Activated CD8-positive, alpha-beta memory T cell treated with anti-CD3 and anti-CD28 coated beads for 4 hours (primary cell): ENCODE data around the gene HECTD2.
"Not testable (repeated sequence)": the region's sequence is repeated elsewhere in the genome, so short reads cannot be mapped to it uniquely, and the experiment has no call there.

ENCODE experiments used
- DNase-seq, 2 donors: peaks; one replicate each; pipeline ENCODE4 v3.0.0-alpha.2; 2020; ENCODE audit warnings: low read depth in 2 of 2

The HECTD2 gene

DNA sequence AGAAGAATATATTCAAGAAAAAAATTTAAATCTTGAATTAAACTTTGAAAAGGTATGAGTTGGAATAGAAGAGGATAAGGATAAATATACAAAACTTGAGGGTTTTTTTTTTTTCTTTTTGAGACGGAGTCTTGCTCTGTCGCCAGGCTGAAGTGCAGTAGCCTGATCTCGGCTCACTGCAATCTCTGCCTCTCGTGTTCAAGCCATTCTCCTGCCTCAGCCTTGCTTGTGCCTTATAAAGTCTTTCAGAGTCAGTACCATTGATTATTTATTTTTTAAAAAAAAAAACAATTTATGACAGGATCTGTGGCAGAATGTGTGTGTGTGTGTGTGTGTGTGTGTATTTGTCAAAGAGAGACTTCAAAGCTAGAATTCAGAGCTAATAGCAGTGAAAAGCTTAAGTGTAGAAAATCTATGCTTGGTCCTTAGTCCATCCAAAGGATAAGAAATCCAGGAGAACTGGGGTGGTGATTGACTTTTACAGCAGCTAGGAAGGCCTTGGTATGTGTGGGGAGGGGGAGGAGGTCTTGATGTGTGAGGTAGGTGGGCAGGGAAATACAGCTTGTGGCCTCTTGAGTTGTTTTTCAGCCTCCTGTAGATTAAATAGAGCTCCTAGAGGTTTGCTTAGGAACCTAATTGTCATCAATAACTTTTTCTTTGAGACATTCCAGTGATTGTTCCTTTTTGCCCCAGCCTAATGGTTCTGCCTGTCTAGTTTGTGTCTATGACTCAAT lies 2.4 kb downstream of the HECTD2 start:
- no peak for DNase-seq

DNA sequence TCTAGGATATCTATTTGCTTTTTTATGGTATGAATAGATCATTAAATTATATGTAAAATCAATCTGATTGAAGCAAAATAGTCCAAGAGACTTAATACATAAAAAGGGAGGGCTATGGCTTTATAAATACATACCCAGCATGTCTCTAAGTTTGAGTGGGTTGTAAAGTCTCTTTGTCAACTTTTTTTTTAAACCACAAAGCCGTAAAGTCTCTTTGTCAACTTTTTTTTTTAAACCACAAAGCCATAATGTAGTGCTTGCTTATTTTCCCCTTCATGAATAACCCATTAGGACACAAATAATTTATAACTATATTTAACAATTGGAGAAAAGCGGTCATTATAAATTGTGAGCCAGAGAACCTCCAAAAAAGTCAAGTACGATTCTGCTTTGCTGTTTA lies 5.7 kb downstream of the HECTD2 start:
- DNase-seq: no peak

DNA sequence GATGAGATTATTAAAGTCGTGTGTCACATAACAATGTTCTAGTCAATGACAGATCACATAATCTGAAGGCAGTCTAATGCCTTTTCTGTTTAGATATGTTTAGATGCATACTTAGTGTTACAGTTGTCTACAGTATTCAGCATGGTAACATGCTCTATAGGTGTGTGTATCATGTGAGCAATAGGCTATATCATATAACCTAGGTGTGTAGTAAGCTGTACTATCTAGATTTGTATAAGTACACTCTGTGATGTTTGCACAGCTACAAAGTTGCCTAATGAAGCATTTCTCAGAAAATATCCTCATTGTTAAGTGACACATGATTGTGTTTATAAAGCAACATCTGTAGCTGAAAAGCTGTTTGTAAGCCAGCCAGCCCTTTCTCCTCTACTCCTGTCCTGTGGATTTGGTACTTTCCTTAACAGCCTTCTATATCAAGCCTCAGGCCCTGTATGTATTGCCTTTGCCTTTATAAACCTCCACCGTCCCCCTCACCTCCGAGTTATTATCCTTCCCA lies 6.3 kb downstream of the HECTD2 start:
- no peak for DNase-seq

DNA sequence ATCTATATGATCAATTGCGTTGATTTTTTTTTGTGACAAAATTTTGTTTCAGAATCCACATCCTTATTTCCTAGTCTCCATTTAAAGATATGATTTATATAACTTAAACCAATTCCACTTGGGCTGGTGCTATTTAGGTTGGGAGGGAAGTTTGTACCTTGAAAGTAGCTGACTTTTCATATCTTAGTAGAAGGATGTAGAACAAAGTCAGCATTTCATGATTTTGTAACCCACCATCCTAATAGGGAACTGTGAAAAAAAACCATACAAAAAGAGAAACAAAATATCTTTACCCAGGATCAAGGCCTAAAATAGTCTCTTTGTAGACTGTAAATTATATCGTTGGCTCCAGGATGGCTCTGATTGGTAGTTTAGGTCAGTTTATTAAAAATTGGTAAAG lies 8.3 kb downstream of the HECTD2 start:
- DNase-seq: no peak

DNA sequence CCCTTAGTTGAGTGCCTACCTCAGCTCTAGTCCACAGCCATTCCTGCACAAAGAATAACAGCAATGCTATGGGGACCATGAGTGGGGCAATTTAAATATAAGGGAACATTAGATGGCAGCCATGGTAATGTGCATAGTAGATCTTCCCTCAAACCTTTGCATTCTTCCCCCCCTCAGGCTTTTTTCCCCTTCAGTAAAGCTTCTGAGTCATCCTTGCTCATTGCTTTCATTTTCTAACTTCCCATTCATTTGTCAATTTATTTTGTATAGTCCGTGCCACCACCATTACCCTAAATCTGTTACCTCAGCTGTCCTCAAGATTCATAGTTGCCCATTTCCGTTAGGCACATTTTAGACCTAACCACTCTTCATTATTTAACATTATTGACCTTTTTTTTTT lies 10.7 kb downstream of the HECTD2 start:
- no peak for DNase-seq

DNA sequence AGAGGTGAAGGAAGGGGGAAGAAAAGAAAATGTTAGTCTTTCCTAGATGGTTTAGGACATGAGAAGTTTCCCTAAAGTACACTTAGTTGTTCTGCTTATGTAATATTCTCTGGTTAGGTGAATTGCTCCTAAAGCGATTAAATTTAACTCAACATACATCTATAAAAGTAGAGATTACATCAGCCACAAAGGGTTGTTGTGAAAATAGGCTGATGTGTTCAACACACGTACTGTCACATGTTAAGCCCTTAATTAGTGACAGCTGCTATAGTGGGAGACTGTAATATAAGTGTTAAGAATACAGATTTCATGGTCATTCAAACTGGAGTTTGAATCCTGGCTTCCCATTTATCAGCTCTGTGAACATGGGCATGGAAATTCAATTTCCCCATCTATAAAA lies 12.8 kb downstream of the HECTD2 start:
- DNase-seq: no peak

DNA sequence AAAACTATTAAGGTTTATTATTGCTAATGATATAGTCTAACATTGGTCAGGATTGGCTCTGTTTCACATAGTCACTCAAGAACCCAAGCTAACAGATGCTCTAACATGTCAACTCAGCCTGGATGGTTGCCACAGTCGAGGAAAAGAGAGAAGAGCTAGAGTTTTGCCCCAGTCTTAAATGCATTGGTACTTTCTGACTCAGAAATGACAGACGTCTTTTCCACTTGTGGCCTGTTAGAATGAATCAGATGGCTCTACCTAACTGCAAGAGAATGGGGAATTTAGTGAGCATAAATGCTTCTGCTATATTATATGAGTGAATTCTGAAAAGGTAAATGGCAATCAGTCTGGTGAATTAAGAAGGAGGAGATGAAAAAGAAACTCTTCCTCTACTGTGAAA lies 13.9 kb downstream of the HECTD2 start:
- DNase-seq: no peak

DNA sequence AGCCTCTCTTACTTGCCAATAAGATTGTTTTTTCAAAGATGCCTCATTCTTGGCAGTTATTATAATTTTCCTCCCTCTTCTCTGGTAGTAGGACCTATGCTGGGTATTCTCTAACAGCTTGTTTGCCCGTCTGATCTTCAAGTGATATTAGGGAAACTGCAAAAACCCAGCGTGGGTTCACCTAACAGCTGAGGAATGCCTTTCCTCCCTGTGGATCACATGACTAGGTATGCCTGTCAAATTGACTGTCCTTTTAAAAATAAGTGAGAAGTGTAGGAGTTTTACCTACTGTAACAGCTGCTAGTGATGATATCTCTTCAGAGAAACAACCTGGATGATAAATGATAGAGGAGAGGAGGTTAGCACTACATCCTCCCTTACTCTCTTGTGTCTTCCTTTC lies 22.0 kb downstream of the HECTD2 start:
- no peak for DNase-seq

DNA sequence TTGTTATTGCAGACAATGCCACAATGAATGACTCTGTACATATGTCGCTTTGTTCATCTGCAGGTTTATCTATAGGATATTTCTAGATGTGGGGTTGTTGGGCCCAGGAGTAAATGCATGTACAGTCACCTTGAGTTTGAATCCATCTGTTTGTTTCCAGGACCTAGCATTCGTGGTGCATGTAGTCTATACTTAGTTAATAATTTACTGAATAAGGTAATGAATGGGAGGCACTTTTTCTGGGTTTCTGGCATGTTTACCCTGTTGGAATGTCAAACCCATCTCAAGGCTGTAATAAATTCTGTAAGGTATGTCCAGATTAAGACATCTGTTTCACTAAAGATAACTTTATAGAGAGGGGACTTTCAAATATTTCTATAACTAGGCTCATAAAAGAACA lies 23.5 kb downstream of the HECTD2 start:
- DNase-seq: no peak

DNA sequence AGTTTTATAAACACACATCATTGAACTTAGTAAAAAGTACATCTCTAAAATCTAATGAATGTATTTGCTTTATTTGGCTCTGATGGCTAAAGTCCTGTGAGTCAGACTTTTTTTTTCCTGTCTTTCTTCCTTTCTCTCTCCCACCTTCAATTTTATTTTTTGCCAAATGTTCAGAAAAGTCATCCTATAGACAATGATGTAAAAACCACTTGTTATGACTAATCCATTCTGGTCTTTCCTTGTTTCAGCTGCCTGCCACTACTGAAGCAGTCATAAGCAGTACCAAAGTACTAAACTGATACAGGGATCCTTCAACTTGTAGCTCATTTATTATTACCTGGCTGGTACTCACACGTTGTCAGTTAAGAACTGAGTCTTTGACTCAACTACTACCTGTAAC lies 23.9 kb downstream of the HECTD2 start:
- no peak for DNase-seq

DNA sequence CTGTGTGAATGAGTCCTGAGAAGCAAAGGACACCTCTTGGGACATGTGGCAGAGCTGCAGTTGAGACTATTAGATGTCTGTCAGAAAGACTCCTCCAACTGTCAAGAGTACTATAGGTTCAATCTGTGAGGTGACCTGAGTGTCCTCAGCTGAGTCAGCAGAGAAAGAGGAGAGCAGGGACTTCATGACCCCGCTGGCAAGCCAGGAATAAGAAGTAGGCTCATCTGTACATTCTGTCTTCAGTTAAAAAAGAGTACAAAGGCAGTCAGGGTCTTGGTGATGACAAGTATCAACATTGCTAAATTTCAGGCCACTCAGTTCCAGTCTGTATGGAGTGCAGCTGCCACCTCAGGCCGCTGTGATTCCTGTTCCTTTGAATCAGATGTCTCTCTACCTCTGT lies 25.1 kb downstream of the HECTD2 start:
- no peak for DNase-seq

DNA sequence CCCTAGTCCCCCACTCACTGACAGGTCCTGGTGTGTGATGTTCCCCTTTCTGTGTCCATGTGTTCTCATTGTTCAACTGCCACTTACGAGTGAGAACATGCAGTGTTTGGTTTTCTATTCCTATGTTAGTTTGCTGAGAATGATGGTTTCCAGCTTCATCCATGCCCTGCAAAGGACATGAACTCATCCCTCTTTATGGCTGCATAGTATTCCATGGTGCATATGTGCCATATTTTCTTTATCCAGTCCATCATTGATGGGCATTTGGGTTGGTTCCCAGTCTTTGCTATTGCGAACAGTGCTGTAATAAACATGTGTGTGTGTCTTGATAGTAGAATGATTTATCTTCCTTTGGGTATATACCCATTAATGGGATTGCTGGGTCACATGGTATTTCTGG lies 28.1 kb downstream of the HECTD2 start:
- not testable (repeated sequence) for DNase-seq

DNA sequence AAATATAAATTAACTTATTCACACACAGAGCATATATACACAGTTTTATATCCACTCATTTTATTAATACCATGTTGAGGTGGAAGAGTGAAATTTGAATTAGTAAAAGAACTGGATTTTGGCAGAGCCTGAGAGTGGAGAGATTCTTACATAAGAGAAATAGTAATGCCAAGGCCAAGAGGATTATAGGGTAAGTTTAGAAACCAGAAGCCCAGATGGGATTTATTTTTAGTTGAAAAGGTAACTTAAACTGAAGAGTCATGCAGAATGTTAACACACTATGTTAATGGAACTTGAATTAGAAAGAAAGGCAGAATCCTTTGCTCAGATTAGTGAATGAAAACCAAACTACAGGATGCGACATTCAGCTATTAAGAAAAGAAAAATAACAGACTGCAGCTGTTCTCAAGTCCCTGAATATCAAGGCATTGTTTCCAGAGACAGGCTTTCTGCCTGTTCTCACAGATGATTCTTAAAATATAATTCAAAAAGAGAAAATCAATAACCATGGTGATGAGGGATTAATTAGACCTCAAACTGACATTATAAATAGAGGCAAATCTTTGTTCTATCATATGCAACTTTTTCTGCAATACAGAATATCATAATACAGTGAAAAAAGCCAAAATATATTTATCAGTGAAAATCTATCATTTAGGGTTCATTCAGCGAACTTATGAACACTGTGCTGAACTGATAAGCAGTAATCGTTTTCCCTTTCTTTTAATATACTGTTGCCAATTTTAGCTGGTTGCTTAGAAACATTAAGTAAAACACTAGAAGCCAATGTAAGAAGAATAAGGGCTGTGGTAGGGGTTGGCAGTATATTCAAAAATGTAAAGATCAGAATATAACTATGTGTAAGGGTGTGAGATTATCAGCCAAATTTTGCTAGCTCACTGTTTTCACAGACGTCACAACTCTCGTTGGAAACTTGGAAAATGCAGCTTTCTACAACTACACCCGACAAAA lies 34.4 kb downstream of the HECTD2 start:
- DNase-seq: no peak

DNA sequence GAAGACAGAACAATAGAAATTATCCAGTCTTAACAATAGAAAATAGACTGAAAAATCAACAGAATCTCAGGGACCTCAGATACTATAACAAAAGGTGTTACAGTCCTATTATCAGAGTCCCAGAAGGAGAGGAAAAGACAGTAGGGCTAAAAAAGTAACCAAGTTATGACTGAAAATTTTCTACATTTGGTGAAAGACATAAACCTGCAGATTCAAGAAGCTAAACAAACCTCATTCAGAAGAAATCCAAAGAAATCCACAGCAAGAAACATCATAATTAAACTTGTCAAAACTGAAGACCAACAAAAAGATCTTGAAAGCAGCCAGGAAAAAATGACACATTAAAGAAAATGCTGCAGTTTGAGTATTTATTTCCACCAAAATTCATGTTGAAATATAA lies 41.9 kb downstream of the HECTD2 start:
- no peak for DNase-seq

DNA sequence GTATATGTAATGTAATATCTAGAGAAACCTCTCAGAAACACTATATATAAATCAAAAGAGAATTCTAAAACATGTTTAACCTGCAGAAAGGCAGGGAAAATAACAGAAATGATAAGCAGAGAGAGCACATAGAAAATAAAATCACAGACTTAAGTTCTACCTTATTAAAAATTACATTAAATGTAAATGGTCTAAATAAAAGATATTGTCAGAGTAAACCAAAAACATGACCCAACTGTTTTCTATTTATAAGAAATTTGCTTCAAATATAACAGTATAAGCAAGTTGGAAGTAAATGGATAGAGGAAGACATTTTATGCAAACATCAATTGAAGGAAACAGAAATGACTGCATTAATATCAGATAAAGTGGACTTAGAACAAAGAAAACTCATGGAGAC lies 43.4 kb downstream of the HECTD2 start:
- no peak for DNase-seq

DNA sequence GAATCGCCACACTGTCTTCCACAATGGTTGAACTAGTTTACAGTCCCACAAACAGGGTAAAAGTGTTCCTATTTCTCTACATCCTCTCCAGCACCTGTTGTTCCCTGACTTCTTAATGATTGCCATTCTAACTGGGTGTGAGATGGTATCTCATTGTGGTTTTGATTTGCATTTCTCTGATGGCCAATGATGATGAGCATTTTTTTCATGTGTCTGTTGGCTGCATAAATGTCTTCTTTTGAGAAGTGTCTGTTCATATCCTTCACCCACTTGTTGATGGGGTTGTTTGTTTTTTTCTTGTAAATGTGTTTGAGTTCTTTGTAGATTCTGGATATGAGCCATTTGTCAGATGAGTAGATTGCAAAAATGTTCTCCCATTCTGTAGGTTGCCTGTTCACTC lies 45.0 kb downstream of the HECTD2 start:
- not testable (repeated sequence) for DNase-seq

DNA sequence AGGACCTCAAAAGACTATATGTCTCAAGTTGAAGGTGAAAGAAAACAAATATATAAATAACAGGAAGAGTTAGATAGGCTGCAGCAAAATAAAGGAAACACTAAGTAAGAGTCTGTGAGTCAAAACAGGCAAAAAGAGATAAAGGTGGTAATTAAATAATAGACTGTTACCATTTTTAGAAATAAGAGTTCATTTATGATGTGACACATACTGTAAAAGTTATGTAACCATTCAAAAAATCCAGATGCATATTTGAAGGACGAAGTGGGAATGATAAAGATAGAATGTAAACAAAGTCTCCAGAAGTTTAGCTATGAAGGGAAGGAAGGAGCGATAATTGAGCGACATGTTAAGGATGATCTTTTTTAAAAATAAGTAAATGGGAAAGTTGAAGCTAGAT lies 50.5 kb downstream of the HECTD2 start:
- DNase-seq: no peak

DNA sequence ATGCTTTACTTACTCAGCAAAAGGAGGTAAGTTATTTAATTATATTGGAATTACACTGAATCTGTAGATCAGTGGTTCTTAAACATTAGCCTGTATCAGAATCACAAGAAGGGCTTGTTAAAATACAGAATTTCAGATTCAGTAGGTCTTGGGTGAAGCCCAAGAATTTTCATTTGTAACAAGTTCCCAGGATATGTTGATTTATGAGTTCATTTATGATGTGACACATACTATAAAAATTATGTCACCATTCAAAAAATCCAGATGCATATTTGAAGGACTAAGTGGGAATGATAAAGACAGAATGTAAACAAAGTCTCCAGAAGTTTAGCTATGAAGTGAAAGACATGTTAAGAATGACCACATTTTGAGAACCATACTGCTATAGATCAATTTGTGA lies 52.3 kb downstream of the HECTD2 start:
- DNase-seq: no peak

DNA sequence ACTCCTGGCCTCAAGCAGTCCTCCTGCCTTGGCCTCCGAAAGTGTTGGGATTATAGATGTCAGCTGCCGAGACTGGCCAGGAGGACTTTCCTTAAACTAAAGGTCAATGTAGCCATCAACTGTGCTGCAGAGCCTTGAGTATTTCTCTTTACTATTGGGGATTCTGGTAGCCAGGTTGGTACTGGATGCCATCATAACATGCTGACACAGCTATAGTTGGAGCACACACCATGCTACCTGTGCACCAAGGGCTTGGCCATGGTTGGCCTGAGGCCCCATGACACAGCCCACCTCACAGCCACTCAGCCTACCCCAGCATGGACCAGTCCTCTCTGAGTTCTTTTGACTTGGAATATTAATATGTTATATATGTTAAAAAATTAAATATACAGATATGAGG lies 54.4 kb downstream of the HECTD2 start:
- no peak for DNase-seq

DNA sequence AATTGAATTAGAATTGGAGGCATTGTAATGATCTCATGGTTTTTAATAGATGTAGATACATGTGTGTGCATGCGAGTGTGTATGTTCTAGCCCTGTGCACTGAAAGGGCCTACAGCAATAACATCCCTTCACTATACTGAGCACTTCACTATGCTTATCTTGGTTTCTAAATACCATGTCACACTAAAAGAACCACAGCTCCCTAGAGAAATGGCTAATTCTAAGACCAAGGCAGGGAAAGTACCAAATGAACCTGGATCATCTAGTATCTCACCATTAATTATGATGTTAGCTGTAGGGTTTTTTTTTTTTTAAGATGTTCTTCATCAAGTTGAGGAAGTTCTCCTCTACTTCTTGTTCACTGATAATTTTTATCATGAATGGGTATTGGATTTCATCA lies 55.1 kb downstream of the HECTD2 start:
- no peak for DNase-seq

DNA sequence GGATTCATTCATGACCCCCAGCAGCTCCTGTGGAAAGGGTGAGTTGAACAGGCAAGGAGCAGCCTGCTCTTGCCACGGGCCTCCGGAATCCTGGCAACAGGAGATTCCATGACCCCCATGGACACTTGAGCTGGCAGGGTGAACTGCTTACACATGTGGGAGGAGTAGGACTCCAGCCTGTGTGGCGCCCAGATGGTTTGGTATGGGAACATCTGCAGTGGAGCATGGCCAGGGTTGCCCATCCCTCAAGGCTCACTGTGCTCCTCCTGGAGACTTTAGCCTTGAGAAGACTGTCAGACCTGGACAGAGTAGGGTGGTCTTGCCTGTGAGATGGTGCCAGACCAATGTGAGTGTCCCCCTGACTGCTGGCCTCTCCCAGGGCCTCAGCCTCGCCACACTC lies 57.0 kb downstream of the HECTD2 start:
- DNase-seq: no peak

DNA sequence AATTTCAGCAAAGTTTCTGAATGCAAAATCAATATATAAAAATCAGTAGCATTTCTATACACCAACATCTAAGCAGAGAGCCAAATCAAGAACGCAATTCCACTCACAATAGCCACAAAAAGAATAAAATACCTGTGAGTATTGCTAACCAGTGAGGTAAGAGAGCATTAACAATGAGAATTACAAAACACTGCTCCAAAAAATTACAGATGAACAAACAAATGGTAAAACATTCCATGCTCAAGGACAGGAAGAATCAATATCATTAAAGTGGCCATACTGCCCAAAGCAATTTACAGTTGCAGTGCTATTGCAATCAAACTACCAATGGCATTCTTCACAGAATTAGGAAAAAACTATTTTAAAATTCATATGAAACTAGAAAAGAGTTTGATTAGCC lies 61.5 kb downstream of the HECTD2 start:
- DNase-seq: no peak

DNA sequence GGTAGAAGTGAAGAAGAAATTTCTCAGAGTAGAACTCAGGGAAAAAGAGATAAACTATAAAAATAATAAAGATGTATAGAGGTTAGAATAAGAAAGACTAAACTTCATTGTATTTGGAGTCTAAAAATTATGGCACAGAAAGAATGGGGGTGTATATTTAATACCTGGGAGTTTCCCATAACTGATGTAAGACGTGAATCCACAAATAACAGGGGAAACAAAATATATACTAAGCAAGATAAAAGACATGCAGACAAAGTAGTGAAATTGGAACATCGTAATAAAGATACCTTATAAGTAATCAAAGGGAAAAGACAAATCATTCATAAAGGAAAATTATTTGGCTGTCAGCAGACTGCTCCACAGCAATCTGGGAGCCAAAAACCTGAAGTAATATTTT lies 62.8 kb downstream of the HECTD2 start:
- no peak for DNase-seq
